NCI-H345 (cell line): ENCODE measurements around the gene NMT1.
"Not testable (repeated sequence)": the region's sequence is repeated elsewhere in the genome, so short reads cannot be mapped to it uniquely, and the experiment has no call there.

Experiments
- DNase-seq: peaks from one replicate; lab custom pipeline; 2025; lab: John Stamatoyannopoulos, UW

Gene NMT1

DNA sequence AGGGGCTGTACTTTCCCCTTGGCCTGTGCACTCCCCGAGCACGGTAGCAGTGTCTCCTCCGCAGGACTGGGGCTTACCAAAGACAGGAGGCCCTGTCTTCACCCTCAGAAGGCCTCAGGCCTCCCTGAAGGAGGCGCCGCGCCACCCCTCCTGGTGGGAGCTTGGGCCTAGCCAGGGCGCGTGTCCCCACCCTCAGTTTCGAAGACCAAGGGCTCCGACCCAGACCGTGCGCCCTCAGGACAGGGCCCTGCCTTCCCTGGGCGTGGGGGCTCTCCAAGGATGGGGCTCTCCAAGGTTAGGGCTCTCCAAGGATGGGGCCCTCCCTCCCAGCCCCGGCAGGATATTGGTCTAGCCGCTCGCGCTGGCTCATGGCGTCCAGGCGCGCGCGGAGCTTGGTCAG lies 59.4 kb downstream of the NMT1 start:
- DNase-seq = no peak

DNA sequence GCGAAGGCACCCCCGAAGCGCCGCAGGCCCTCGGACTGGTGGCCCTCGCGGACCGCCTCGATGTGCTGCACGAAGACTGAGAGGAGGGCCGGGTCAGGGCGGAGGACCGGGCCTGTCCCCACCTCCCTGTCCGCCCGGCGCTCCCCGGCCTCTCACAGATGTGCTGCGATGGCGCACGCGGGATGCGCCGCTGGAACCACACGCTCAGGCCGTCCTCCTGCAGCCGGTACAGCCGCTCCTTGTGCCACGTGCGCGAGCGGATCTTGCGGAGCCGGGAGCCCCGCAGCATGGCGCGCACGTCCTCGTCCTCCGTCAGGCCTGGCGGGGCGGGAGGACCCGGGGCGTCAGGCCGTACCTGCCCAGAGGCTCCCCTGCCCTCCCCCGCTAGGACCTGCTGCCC lies 59.9 kb downstream of the NMT1 start:
- no peak for DNase-seq

DNA sequence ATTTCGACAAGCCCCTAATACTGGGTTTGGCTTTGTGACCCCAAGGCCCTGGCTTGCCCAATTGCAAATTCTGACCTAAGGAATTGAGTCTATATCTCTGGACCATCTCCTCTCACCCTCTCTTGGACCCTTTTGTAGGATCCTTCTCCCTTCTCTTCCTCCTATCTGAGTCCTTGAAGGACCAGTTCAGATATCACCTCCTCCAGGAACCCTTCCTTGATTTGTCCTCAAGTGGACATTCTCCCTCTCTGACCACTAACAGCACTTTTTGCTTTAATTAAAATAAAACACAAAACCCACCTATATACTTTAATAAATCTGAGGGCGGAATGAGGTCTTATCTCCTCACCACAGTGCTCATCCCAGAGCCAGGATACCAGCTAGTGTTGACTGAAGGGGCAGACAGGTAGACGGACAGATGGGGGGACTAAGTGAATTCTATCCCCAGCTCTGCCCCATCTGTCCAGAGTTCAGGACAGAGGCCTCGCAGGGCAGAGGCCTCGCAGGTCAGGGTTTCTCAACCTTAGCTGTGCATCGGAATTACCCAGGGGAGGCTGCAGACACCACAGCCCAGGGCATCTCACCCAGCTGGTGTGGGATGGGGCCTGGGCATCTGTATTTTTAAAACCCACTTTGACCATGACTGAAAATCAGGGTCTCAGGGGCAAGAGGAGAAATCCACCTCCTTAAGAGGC lies 62.1 kb downstream of the NMT1 start:
- no peak for DNase-seq

DNA sequence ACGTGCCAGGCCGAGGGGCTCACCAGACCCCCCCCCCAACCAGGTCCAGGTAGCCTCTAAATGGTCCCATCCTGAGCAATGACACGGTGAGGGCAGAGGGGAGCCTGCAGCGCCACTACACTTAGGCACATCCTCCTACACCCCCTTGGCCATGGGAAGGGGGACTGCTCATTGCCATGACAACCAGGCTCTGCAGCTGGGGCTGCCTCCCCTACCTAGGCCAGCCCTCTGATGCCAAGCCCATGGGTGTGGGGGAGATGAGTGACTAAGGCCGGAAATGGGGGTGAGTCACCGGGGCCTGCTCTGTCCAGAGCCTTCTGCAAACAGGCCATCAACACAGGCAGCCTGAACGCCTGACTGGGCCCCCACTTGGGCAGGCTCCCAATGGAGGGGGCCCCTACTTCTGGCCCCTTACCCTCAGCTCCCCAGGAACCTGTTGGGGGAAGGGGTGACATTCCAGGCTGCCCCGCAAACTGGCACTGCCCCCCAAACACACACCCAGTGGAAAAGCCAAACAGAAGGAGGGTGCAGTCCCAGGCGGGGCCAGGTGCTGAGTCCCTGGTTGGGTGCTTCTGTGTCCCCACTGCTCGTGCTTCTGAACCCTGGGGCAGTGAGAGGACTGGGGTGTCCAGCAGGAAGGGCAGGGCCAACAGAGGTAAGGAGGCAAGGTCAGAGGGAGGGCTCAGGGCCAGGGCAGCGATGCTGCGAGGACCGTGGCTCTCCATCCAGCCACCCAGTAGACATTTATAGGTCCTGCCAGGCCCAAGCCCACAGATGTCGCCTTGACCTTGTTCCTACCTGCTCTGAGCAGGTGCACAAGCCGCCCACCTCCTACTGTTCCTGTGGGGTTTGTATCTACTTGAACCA lies 63.0 kb downstream of the NMT1 start:
- no peak for DNase-seq

DNA sequence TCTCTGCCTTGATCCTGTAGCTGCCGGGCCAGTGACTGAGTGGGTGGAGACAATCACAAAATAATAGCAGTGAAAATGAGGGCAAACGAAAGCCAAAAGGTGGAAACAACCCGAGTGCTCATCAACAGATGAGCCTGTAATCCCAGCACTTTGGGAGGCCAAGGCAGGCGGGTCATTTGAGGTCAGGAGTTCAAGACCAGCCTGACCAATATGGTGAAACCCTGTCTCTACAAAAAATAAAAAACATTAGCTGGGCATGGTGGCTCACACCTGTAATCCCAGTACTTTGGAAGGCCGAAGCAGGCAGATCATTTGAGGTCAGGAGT lies 63.6 kb downstream of the NMT1 start:
- DNase-seq = not testable (repeated sequence)

DNA sequence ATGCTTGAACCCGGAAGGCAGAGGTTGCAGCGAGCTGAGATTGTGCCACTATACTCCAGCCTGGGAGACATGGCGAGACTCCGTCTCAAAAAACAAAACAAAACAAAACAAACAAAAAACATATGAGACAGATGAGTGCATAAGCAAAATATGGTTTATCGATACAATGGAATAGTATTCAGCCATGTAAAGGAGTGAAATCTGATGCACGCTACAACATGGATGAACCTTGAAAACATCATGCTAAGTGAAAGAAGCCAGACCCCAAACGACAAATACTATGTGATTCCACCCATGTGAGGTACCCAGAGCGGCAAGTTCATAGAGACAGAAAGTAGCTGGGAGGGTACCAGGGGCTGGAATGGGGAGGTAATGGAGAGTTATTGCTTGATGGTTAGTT lies 64.4 kb downstream of the NMT1 start:
- DNase-seq = no peak

DNA sequence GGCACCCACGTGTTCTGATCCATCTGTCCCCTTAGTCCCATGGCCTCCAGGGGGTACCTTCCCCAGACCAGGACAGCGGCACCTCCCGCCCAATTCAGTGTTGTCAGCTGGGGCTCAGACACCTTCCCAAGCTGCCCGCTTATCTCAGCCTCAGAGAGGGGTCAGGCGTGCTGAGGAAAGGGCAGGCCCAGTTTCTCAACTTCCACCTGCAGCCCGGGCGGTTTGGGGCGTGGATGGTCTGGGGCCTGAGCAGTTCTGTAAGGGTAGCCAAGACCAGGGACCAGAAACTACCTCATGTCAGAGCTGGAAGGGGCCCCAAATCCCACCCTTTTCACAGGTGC lies 66.1 kb downstream of the NMT1 start:
- no peak for DNase-seq

DNA sequence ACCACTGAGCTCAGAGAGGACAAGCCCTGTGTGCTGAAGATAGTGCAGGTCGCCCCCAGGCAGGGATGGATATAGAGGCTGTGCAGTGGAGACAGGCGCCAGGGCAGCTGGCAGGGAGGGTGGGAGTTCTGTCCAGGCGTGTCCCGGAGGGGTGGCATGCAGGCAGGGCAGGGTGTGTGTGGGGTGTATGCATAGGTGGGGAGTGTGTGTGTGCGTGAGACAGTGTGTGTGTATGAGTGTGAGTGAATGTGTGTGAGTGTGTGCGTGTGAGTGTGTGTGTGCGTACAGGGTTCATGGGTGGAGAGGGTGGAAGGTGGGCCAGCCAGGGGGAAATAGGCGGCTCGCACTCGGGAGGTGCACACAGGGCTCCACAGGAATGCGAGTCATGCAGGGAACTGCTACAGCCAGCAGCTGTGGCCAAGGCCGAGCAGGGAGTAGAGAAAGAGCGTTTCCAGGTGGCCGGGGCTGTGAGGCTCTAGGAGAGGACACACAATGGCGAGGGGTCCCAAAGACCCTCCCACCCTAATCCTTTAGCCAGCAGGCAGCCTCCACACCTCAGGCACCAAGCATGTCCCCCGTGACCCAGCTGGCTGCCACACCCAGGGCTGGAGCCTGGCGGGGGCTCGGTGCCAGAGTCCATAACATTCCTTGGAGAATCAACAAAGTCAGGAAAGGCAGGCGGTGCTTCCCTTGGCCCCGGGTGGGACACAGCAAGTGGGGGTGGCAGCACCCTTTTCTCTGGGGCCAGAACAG lies 66.6 kb downstream of the NMT1 start:
- DNase-seq = no peak

DNA sequence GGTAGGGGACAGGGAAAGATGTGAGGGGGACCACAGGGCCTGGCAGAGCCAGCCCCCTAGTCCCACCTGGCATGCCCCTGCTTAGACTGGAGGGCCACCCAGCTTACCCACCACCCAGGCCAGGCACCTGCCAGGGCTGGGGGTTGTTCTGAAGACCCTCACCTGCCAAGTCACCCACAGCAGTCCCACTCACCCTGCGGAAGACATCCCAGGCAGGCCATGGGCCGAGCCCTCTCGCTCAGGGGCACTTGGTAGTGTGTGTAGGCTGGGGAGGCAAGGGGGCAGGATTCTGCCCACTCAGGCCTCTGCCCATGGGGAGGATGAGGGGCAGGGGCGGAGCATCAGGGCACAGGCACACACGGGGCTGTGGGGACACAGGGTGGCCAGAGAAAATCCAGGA lies 67.2 kb downstream of the NMT1 start:
- DNase-seq = no peak

DNA sequence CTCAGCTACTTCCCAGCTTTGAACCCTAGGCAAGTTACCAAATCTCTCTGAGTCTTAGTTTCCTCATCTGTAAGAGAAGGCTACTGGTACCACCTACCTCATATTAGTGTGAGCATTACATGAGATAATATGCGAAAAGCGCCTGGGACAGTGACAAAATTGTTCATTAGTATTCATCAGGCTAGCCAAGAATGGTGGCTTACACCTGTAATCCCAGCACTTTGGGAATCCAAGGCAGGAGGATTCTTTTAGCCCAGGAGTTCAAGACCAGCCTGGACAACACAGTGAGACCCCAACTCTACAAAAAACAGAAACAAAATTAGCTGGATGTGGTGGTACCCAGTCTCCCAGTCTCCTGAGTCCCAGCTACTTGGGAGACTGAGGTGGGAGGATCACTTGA lies 67.9 kb downstream of the NMT1 start:
- DNase-seq = no peak

DNA sequence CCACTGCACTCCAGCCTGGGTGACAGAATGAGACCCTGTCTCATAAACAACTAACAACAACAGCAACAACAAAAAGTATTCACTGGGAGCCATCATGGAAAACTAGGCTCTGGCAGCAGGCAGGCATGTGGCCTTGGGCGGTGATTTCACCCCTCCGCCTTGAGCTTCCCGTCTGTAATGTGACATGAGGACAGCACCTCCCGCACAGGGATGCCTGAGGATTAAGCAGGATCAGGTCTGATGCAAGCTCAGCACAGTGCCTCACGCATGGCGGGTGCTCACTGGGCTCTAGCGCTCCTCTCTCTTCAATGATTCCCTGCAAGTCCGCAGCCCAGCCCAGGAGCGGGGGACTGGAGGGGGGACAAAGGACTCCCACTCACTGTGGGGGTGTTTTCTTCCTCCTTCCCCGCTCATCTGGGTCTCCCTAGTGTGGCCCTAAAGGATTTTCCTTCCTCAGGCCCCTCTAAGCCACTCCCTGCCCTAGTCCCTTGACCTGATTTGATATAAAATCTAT lies 68.4 kb downstream of the NMT1 start:
- DNase-seq = no peak

DNA sequence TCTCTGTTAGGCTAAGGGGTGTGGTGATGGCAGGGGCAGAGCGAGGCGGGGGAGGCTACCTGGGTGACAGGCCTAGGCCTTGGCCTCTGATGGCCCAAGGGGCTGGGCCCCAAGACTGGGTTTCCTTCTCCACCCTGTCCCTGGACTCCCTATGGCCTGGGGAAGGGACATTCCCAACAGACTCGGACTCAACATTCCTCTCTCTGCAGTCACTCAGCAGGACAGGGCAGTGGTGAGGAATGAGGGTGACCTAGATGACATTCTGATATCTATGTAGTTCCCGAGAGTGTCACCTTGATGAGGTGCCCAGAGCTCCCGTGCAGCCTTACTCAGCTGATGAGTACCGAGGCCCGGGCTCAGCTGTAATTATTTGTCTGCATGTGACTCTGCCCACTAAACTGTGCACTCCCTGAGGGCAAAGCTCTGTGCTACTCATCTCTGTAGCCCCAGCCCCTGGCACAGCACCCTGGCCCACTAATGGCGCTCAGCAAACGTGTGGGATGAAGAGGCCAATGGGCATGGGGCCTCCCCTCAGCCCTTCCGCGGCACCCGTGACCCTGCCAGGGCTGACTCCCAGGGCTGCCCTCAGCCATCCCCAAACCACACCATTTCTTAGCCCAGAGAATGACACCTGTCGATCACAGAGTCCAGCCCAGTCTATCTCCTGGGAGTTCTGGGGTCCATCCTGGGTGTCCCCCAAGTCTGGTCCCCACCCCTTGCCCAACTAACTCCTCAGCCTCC lies 69.0 kb downstream of the NMT1 start:
- no peak for DNase-seq

DNA sequence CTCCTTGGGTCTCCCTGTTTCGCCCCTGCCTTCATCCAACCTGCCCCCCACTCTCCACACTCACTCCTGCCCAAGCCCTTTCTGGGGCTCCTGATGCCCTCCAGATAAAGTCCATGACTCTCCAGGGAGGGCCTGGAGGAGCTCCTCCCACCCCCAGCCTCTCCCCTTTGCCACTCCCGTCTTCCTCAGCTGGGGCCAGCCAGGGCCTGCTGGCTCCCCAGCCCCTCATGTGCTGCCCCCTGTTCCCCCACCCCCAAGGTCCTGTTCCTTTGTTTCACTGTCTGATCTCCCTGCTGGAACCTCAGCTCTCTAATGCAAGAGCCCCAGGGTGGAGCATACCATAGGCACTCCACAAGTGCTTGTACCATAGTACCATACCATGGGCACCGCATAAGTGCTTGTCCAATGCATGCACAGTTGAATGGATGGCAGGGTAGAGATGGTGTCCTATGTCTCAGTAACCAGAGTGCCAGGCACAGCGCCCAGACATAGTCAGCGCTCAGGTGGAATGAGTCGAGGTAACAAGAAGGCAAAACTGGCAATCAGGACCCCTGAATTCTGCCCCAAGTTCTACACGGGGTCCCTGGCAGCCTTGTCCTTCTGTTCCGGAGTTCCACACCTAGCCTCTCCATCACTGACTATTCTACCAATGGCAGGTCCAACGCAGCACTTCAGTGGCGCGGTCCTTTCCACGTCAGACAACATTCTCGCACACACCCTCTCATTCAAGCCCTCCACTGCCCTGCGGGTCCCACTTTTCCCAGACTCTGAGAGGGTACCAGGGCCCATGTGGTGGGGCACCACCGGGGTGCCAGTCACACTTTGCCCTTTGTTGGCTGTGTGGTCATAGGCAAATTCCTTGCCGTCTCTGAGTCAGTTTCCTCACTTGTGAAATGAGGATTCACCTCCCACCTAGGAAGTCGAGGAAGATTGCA lies 69.8 kb downstream of the NMT1 start:
- no peak for DNase-seq

DNA sequence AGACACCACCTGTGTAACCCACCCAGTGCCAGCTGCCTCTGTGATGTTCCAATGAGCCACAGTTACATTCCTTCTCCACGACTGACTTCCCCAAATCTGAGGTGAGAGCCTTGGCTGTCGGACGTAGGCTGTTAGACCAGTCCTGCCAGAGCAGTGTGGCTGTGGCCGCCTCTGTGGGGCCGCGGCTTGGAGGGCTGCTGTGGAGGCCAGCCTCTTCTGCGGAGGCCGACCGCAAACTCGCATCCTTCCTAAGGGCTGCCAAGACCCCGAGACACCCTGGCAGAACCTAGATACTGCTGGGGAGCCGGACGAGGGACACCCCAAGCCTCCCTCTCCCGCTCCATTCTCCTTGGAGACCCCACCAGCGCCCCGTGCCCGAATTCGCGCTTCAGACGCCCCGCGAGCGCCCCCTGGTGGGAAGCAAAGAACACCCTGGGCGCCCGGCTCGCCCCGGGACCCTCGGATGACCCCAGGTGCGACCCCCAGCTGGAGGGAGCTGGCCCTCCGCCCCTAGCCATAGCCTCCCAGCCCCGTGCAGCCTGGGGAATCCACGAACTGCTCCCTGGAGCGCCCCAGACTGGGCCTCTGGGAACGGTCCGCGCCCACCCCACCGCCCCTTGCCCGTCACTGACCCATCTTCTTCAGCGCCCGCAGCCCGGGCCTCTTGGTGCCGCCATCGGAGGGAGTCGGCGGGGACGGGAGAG lies 70.7 kb downstream of the NMT1 start:
- peak; percentile 34 for DNase-seq

DNA sequence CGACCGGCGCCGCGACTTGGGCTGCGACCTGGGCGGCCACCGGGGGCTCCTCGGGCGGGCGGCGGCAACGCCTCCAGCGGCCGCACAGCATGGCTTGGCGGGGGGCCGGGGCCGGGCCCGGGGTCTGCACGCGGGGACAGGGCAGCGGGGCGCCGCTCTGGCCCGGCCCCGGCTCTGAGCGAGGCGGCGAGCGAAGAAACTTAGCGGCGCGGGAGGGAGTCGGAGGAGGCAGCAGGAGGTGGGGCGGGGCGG lies 71.1 kb downstream of the NMT1 start, which contains the start of gene PLCD3:
Gene PLCD3 (minus strand): TSS at position 196 of the 252 bp plus-strand sequence. CDS start 105 bp downstream, at position 91.
- DNase-seq = no peak

DNA sequence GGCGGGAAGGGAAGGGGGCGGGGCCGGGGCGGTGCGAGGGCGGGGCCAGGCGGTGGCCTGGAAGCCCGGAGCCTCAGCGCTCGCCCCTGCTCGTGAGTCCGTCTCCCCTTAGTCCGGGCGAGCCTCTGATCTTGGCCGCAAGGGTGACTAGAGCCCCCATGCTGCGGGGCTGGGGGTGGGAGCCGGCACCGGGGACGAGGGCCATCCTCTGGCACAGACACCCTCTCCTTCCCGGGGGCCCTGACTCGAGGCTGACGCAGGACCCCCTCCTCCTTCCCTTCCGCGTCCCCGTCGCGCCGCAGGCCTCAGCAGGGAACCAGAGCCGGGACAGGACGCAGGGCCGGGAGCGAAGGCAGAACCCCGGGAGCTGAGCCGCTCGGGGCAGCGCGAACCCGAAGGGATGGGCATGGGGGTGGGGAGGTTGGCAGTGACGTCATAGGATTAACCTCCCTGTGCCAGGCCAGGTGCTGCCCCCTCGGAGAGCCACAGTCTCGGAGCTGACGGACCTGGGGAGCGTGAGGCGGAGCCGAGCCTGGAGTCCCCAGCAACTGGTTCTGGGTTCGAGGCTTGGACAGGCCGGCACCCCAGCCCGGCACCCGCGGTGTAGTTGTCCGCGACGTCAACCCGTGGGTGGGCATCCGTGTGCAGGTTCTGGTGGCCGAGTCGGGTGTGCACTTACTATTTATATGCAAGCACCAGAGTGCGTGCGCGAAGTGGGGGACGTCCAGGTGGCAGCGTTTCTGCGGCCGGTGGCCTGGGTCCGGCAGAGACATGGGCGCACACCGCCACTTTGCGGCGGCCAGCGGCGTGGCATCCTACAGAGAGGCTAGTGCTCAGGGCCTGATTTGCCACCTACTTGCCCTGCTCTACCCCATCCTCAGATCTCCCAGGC lies 71.7 kb downstream of the NMT1 start:
- peak; percentile 67 for DNase-seq

DNA sequence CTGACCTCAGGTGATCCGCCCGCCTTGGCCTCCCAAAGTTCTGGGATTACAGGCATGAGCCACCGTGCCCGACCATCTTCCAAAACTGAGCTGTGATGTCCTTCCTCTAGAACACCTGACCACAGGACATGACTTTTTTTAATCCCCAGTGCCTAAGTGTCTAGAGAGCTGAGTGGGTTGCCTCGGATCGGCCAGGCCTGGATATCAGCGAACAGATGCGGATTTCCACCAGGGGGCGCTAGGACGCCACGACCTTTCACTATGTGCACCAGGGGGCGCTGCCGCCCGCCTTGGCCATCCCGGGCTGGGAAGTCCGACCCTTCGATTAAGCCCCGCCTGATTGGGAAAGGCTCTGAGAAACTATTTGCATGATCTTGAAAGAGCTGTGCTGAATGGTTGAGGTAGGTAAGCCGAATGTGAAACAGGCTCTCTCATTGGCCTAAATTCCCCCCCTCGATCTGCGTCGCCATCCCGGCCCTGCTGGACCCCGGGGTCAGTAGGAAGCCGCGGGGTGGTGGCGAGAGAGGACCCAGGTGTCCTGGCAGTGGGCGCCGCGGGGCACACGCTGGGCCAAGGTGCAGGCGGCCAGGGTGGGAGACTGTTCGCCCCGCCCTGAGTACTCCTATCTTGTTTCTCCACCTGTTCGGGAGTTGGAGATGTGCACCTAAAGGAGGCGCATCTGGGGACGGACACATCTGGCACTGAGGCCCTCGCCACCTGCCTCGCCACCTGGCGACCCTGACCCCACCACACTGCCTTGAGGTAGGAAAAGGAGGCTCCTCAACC lies 74.3 kb downstream of the NMT1 start, which contains the start of gene ACBD4:
Gene ACBD4 (plus strand): TSS at position 496 of the 786 bp plus-strand sequence. CDS start 458 bp downstream, outside the sequence.
- peak; percentile 83 for DNase-seq

DNA sequence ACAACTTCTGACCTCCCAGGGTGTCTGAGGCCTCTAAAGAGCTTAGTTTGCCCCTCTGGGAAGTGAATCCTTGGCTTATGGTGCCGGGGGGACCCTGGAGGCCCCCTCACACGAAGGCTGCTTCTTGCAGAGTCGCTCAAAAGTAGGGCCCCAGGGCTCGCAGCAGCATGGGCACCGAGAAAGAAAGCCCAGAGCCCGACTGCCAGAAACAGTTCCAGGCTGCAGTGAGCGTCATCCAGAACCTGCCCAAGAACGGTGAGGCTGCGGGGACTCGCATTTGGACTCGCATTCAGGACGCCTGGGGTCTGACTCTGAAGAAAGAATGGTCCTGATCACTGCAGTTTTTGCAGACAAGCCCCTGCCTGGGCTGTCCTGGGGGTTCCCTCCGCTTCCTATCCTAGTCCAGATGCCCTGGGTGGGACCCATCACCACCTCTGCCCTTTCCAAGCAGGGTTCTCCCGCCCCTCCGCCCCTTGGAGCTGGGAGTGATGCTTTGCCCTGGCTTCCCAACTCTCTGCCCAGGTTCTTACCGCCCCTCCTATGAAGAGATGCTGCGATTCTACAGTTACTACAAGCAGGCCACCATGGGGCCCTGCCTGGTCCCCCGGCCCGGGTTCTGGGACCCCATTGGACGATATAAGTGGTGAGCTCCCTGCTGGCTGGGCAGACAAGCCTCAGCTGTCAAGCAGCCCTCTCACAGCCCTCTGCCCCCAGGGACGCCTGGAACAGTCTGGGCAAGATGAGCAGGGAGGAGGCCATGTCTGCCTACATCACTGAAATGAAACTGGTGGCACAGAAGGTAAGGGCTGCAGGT lies 75.1 kb downstream of the NMT1 start:
- DNase-seq = no peak
